Suppressor macrophage (primary cell): ENCODE data around the gene PRMT2.
"Not testable (repeated sequence)": the region's sequence is repeated elsewhere in the genome, so short reads cannot be mapped to it uniquely, and the experiment has no call there.

Experiments used
- DNase-seq, 4 experiments: peaks; one replicate each; pipeline ENCODE4 v3.0.0-alpha.2; 2020 to 2022

The PRMT2 gene

GRCh38 chr21:46617267-46618051, 18.0 kb upstream of the PRMT2 start:
- no peak for DNase-seq

DNA sequence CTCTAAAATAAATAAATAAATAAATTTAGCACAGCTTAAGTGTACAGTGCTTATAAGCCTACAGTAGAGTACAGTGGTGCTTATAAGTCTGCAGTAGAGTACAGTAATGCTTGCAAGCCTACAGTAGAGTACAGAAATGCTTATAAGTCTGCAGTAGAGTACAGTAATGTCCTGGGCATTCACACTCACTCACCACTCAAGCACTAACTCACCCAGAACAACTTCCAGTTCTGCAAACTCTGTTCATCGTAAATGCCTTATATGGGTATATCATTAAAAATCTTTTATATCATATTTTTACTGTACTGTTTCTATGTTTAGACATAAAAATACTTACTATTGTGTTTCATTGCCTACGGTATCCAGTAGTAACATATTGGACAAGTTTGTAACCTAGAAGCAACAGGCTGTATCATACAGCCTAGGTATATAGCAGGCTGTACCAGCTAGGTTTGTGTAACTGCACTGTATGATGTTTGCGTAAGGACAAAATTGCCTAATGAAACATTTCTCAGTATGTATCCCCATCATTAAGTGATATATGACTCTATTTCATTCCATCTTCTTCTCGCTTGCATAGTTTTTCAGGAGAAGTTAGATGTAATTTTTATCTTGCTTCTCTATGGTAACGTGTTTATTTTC, 16.6 kb upstream of the PRMT2 start:
- DNase-seq, result peak in 2 of 4 experiments; percentile 29 to 30

DNA sequence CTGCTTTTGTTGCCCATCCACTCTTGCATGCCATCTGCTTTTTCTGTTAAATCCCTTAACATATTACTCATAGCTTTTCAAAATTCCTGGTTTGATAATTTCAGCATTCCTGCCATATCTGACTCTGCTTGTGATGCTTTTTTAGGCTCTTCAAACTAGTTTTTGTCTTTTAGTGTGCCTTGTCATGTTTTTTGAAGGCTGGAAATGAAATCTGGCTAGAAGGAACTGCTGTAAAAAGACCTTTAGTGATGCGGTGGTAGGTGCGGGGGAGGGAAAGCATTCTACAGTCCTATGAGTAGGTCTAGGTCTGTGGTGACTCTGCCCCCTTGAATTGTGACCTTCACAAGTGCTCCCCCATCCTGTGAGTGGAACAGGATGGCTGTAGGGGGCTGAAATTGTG, 15.6 kb upstream of the PRMT2 start:
- DNase-seq, result no peak

DNA sequence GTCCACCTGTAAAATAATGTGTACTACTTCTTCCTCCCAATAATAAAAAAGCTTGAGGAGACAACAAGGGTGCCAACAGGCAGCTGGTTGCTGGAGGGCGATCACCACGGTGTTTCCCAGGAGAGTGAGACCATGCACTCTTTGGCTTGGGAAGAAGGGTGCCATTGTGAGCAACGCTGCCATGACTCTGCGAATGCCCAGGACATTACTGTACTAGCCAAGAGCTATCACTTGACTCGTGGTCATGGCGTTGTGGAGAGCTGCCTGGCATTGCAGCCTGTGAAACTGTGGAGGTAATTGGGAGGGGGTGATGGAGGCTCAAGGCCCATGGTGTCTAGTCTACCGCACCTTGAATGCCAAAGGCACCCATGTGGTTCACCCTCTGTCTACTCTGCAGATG, 14.6 kb upstream of the PRMT2 start:
- DNase-seq, result no peak

GRCh38 chr21:46621457-46622182, 13.9 kb upstream of the PRMT2 start:
- peak in 1 of 4 experiments; percentile 22 for DNase-seq

GRCh38 chr21:46622226-46622625, 13.2 kb upstream of the PRMT2 start:
- peak; percentile 75 to 91 (median 87) for DNase-seq

- DNase-seq, result no peak
These were observed 11.4 kb upstream of the PRMT2 start for GRCh38 chr21:46624050-46624449.

GRCh38 chr21:46625759-46626158, 9.7 kb upstream of the PRMT2 start:
- DNase-seq, result no peak

GRCh38 chr21:46626536-46626935, 8.9 kb upstream of the PRMT2 start:
- no peak for DNase-seq

GRCh38 chr21:46626975-46627501, 8.4 kb upstream of the PRMT2 start:
- peak; percentile 46 to 76 (median 72) for DNase-seq

- DNase-seq, result no peak
These were observed 7.7 kb upstream of the PRMT2 start for GRCh38 chr21:46627726-46628125.

DNA sequence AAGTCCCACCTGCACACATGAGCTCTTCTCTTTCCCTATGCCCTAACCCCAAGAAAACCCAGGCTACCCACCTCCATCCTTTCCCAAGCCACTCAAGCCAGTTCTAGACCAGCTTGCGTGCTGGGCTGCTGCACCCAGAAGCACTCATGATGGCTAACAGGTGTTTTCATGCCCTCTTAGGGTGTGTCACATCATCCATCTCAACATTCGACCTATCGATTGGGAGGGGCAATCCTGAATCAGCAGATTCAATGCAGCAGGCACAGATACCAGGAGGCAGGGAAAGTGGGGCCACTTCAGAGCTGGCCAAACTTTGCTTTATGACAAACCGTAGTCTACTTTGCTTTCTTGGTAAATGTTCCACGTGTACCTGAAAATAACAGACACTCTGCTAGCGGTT, 6.6 kb upstream of the PRMT2 start:
- DNase-seq, result no peak

DNA sequence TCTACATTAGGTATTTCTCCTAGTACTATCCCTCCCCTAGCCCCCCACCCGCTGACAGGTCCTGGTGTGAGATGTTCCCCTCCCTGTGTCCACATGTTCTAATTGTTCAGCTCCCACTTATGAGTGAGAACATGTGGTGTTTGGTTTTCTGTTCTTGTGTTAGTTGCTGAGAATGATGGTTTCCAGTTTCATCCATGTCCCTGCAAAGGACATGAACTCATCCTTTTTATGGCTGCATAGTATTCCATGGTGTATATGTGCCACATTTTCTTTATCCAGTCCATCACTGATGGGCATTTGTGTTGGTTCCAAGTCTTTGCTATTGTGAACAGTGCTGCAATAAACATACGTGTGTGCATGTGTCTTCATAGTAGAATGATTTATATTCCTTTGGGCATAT, 4.6 kb upstream of the PRMT2 start:
- DNase-seq, result not testable (repeated sequence)

- no peak for DNase-seq
These were observed 1.9 kb upstream of the PRMT2 start for GRCh38 chr21:46633566-46633965.

DNA sequence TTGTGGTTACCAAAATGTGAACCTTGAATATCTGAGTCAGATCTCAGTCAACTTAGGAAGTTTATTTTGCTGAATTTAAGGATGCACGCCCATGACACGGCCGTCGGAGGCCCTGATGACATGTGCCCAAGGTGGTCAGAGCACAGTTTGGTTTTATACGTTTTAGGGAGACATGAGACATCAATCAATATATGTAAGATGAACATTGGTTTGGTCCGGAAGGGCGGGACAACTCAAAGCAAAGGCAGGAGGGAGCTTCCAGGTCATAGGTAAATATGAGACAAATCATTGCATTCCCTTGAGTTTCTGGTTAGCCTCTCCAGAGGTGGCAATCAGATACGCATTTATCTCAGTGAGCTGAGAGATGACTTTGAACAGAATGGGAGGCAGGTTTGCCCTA, 1.0 kb upstream of the PRMT2 start:
- DNase-seq, result no peak

DNA sequence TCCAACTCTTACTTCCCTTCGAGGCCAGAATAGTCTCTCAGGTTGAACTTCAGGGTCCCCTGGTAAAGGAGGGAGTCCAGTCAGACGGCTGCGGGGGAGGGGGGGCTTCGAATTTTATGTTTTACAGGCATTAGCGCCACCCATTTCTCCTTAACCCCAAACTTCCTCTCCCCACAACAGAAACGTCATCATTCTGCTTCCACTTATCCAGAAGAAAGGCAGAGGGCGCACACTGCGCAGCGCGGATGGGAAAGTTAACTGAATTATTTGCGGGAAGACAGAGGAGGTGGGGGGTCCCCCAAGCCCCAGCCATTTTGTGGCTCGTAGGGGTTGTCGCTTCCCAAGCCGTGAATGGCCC, 529 bp upstream of the PRMT2 start:
- peak; percentile 74 to 89 (median 87) for DNase-seq

DNA sequence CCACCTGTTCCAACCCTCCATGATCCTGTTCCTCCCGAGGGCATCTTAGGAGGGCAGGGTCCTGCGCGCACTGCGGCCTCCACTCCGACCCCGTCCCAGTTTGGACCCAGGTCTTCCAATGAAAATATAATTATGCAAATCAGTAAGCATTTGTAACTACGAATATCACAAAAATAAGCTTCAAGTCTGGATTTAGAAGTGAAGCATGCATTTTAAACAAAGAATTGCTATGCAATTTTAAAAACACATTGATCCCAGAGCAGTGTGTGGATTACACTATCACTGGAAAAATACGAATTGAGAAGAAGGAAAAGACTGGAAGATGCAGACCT, 673 bp downstream of the PRMT2 start:
- DNase-seq, result no peak

GRCh38 chr21:46636550-46637285, 1.2 kb downstream of the PRMT2 start:
- no peak for DNase-seq

DNA sequence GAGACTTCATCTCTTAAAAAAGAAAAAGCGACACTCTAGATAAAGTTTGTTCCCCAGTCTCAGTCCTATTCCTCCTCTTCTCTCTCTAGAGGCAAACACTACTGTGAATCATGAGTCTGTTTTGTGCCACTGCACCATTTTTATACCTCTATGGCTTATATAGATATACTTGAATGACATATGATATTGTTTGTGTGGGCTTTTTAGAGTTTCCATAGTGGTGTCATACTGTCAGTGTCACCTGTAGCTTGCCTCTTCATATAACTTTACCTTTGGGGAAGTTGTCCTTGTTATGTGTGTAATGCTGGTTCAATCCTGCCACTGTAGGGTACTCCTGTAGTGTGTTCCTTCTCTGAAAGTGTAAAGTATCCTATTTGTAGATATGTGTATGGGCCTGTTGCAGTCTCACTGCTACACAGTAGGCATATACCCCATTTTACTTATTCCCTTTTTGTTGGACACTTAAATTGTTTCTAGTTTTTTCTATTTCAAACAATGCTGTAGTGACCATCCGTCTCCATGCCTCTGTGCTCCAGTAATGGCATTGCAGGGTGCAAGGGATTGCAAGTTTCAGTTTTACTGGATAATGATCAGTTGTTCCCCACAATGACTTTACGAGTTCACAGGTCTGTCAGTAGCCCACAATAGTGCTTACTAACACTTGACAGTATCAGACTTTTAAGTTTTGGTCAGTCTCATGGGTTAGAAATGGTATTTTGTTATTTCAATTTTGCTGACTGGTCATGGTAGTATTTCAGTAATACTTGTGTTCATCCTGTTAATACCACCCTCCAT, 2.7 kb downstream of the PRMT2 start:
- peak in 1 of 4 experiments; percentile 22 for DNase-seq

GRCh38 chr21:46639489-46640386, 4.3 kb downstream of the PRMT2 start:
- DNase-seq, result peak in 2 of 4 experiments; percentile 51 to 63

DNA sequence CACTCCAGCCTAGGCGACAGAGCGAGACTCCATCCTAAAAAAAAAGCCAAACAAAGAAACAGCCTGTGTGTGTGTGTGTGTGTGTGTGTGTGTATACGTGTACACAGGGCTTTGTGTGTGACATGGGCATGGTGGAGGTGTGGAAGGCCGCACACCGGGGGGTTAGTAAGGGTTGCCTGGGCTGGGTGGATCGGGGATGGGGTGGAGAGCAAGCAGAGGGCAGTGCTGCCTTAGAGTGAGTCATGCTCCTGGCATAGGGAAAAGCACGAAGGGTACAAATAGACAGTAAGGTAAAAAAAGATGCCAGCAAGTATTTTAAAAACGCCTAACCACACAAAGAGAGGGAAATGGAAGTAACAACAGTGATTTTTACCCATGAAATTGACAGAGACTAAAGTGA, 6.2 kb downstream of the PRMT2 start:
- no peak for DNase-seq
